Hematopoietic multipotent progenitor cell treated with erythropoietin and hydrocortisone succinate and interleukin-3 and kit ligand, for 15 days (in vitro differentiated cells): ENCODE data around the gene ALDH3B1.
"Not testable (repeated sequence)": the region's sequence is repeated elsewhere in the genome, so short reads cannot be mapped to it uniquely, and the experiment has no call there.

ENCODE experiments used
- DNase-seq: peaks from one replicate; pipeline ENCODE4 v3.0.0-alpha.2; 2015; ENCODE audit warnings: low spot score

Gene ALDH3B1

GRCh38 chr11:68010090-68011041, at the start of gene ALDH3B1:
ALDH3B1 (plus strand) TSS chr11:68010327; CDS start chr11:68015298, 4,971 bp downstream.
- peak; percentile 93 for DNase-seq

- not testable (repeated sequence) for DNase-seq
Observed at GRCh38 chr11:67963217-67963616, 46.9 kb upstream of the ALDH3B1 start.

GRCh38 chr11:67963879-67964278, 46.2 kb upstream of the ALDH3B1 start:
- DNase-seq, result not testable (repeated sequence)

- not testable (repeated sequence) for DNase-seq
Observed at GRCh38 chr11:67964746-67965145, 45.4 kb upstream of the ALDH3B1 start.

GRCh38 chr11:67965830-67966348, 44.2 kb upstream of the ALDH3B1 start:
- not testable (repeated sequence) for DNase-seq

GRCh38 chr11:67974746-67975145, 35.4 kb upstream of the ALDH3B1 start:
- DNase-seq, result not testable (repeated sequence)

GRCh38 chr11:67978766-67979418, 31.2 kb upstream of the ALDH3B1 start:
- DNase-seq, result not testable (repeated sequence)

GRCh38 chr11:67981226-67981625, 28.9 kb upstream of the ALDH3B1 start:
- not testable (repeated sequence) for DNase-seq

- not testable (repeated sequence) for DNase-seq
Observed at GRCh38 chr11:67982255-67982857, 27.8 kb upstream of the ALDH3B1 start.

- DNase-seq, result no peak
Observed at GRCh38 chr11:67983951-67984350, 26.2 kb upstream of the ALDH3B1 start.

GRCh38 chr11:67985302-67985701, 24.8 kb upstream of the ALDH3B1 start:
- not testable (repeated sequence) for DNase-seq

- DNase-seq, result peak; percentile 8
Observed at GRCh38 chr11:67990546-67991346, 19.4 kb upstream of the ALDH3B1 start.

GRCh38 chr11:67991347-67992121, 18.6 kb upstream of the ALDH3B1 start:
- DNase-seq, result not testable (repeated sequence)

- DNase-seq, result peak; percentile 36
Observed at GRCh38 chr11:67993821-67994220, 16.3 kb upstream of the ALDH3B1 start.

- DNase-seq, result not testable (repeated sequence)
Observed at GRCh38 chr11:67994387-67994786, 15.7 kb upstream of the ALDH3B1 start.

GRCh38 chr11:67995129-67995528, 15.0 kb upstream of the ALDH3B1 start:
- not testable (repeated sequence) for DNase-seq

GRCh38 chr11:67995579-67995978, 14.5 kb upstream of the ALDH3B1 start:
- not testable (repeated sequence) for DNase-seq

GRCh38 chr11:67996051-67996450, 14.1 kb upstream of the ALDH3B1 start:
- DNase-seq, result no peak

- peak; percentile 86 for DNase-seq
Observed at GRCh38 chr11:67996622-67997474, 13.3 kb upstream of the ALDH3B1 start.
